IgD-negative memory B cell (primary cell): ENCODE measurements around the gene NAA15. TPM values are rescaled to one million over a fixed set of nuclear protein-coding genes. Genes with fewer than 3 reads are reported as not detected.

Experiments used
- H3K27ac Mint-ChIP-seq, 3 donors: one replicate each; pipeline ENCODE4 v1.8.0; 2020 to 2022; ENCODE audit warnings: mild to moderate bottlenecking in 3 of 3, mixed read lengths in 3 of 3, moderate library complexity in 1 of 3
- H3K27me3 Mint-ChIP-seq: one replicate; pipeline ENCODE4 v1.8.0; 2021; ENCODE audit warnings: mixed read lengths
- H3K36me3 Mint-ChIP-seq: one replicate; pipeline ENCODE4 v1.8.0; 2020; ENCODE audit warnings: mild to moderate bottlenecking, mixed read lengths
- H3K4me1 Mint-ChIP-seq, 3 donors: one replicate each; pipeline ENCODE4 v1.8.0; 2020 to 2022; ENCODE audit warnings: mixed read lengths in 3 of 3, mild to moderate bottlenecking in 1 of 3
- H3K4me3 Mint-ChIP-seq, 4 donors: one replicate each; pipeline ENCODE4 v1.8.0; 2020 to 2022; ENCODE audit warnings: mild to moderate bottlenecking in 4 of 4, mixed read lengths in 4 of 4, moderate library complexity in 3 of 4
- H3K9me3 Mint-ChIP-seq, 3 donors: one replicate each; pipeline ENCODE4 v1.8.0; 2020 to 2021; ENCODE audit warnings: mixed read lengths in 3 of 3, mild to moderate bottlenecking in 1 of 3
- polyA plus RNA-seq: library from polyadenylated mRNA; unstranded; fragments of 300-500 nt; fragmentation: Illumina TruSeq; gene quantifications from one replicate; pipeline ENCODE4 v1.2.3, GENCODE V29; 2021

Gene NAA15
- polyA plus RNA-seq, 1 donor from 2014 or later, result 38.9 TPM

- Mint-ChIP-seq H3K36me3 (peaks cover 11% of the 10 kb centered on the region), H3K27ac (no peak within 1 kb of the TSS), H3K4me1 (peaks cover 7 to 14% (median 11%) of the 10 kb centered on the region in 3 donors), H3K4me3 (peak within 1 kb of the TSS; percentile 48 to 89 (median 80)), H3K9me3 (peaks cover 0 to 5% (median 5%) of the 10 kb centered on the region in 3 donors), H3K27me3 (peaks cover 33% of the 10 kb centered on the region)
Observed at GRCh38 chr4:139279760-139280620, 21.3 kb upstream of the NAA15 start, which contains the start of gene MGARP. TSS of gene MGARP (minus strand) at chr4:139280225. CDS start at chr4:139280158, 67 bp downstream.

- peaks cover 7 to 11% (median 10%) of the 10 kb centered on the region in 3 donors for H3K4me1 Mint-ChIP-seq
- H3K36me3 Mint-ChIP-seq, result peaks cover 13% of the 10 kb centered on the region
- no peak overlapping the region for H3K4me3 Mint-ChIP-seq
- H3K27me3 Mint-ChIP-seq, result peaks cover 24% of the 10 kb centered on the region
- H3K27ac Mint-ChIP-seq, result no peak overlapping the region
- peaks cover 0 to 6% (median 5%) of the 10 kb centered on the region in 3 donors for H3K9me3 Mint-ChIP-seq
Observed at GRCh38 chr4:139282065-139282720, 19.1 kb upstream of the NAA15 start.

- H3K27me3 Mint-ChIP-seq, result peaks cover 24% of the 10 kb centered on the region
- H3K9me3 Mint-ChIP-seq, result peaks cover 0 to 6% (median 5%) of the 10 kb centered on the region in 3 donors
Observed at GRCh38 chr4:139282721-139283075, 18.6 kb upstream of the NAA15 start.

GRCh38 chr4:139286186-139286698, 15.1 kb upstream of the NAA15 start:
- Mint-ChIP-seq H3K27ac (no peak overlapping the region), H3K27me3 (peaks cover under 1% of the 10 kb centered on the region), H3K36me3 (peaks cover 20% of the 10 kb centered on the region), H3K4me1 (peaks cover 0 to under 1% (median 0%) of the 10 kb centered on the region in 3 donors), H3K4me3 (no peak overlapping the region), H3K9me3 (peaks cover 0 to 5% (median 5%) of the 10 kb centered on the region in 3 donors)

More at GRCh38 chr4:139282721-139283075, 18.6 kb upstream of the NAA15 start:
- peaks cover 7 to 11% (median 10%) of the 10 kb centered on the region in 3 donors for H3K4me1 Mint-ChIP-seq
- peaks cover 11% of the 10 kb centered on the region for H3K36me3 Mint-ChIP-seq
- no peak overlapping the region for H3K27ac Mint-ChIP-seq
- H3K4me3 Mint-ChIP-seq, result no peak overlapping the region

GRCh38 chr4:139295206-139295941, 5.9 kb upstream of the NAA15 start:
- Mint-ChIP-seq H3K27ac (peak overlapping the region; percentile 65 to 98 (median 92)), H3K4me1 (peaks cover 15 to 19% (median 16%) of the 10 kb centered on the region in 3 donors), H3K36me3 (peaks cover 1% of the 10 kb centered on the region), H3K27me3 (no peaks in the 10 kb centered on the region), H3K4me3 (peak overlapping the region; percentile 96 to 99 (median 97)), H3K9me3 (no peaks in the 10 kb centered on the region)

- Mint-ChIP-seq H3K4me1 (peaks cover 19 to 25% (median 20%) of the 10 kb centered on the region in 3 donors), H3K36me3 (peaks cover 1% of the 10 kb centered on the region), H3K4me3 (peak overlapping the region; percentile 96 to 99 (median 97)), H3K27ac (peak overlapping the region; percentile 65 to 98 (median 92)), H3K9me3 (no peaks in the 10 kb centered on the region), H3K27me3 (no peaks in the 10 kb centered on the region)
Observed at GRCh38 chr4:139295942-139296299, 5.4 kb upstream of the NAA15 start.

- H3K27ac Mint-ChIP-seq, result peak overlapping the region in 1 of 3 donors; percentile 92
- H3K4me3 Mint-ChIP-seq, result peak overlapping the region in 1 of 4 donors; percentile 21
Observed at GRCh38 chr4:139297001-139297410, 4.3 kb upstream of the NAA15 start.

GRCh38 chr4:139299536-139299935, 1.8 kb upstream of the NAA15 start:
- H3K9me3 Mint-ChIP-seq, result peaks cover 0 to 1% (median 0%) of the 10 kb centered on the region in 3 donors
- H3K27ac Mint-ChIP-seq, result peak overlapping the region in 1 of 3 donors; percentile 97
- H3K27me3 Mint-ChIP-seq, result no peaks in the 10 kb centered on the region
- peaks cover 26 to 44% (median 32%) of the 10 kb centered on the region in 3 donors for H3K4me1 Mint-ChIP-seq
- H3K4me3 Mint-ChIP-seq, result peak overlapping the region in 1 of 4 donors; percentile 100
- peaks cover 1% of the 10 kb centered on the region for H3K36me3 Mint-ChIP-seq

More at GRCh38 chr4:139297001-139297410, 4.3 kb upstream of the NAA15 start:
- peaks cover 1% of the 10 kb centered on the region for H3K36me3 Mint-ChIP-seq
- H3K4me1 Mint-ChIP-seq, result peaks cover 19 to 36% (median 21%) of the 10 kb centered on the region in 3 donors
- H3K27me3 Mint-ChIP-seq, result no peaks in the 10 kb centered on the region
- peaks cover 0 to 1% (median 0%) of the 10 kb centered on the region in 3 donors for H3K9me3 Mint-ChIP-seq

- H3K9me3 Mint-ChIP-seq, result peaks cover 0 to 3% (median 1%) of the 10 kb centered on the region in 3 donors
- no peaks in the 10 kb centered on the region for H3K36me3 Mint-ChIP-seq
- H3K27me3 Mint-ChIP-seq, result no peaks in the 10 kb centered on the region
- H3K4me1 Mint-ChIP-seq, result peaks cover 28 to 44% (median 33%) of the 10 kb centered on the region in 3 donors
- peak overlapping the region; percentile 100 for H3K4me3 Mint-ChIP-seq
- H3K27ac Mint-ChIP-seq, result peak overlapping the region; percentile 97 to 100 (median 98)
Observed at GRCh38 chr4:139300431-139301112, 733 bp upstream of the NAA15 start.

- Mint-ChIP-seq H3K9me3 (peaks cover 0 to 3% (median 1%) of the 10 kb centered on the region in 3 donors), H3K27ac (peak within 1 kb of the TSS; percentile 97 to 100 (median 98)), H3K36me3 (peaks cover 2% of the 10 kb centered on the region), H3K4me1 (peaks cover 24 to 49% (median 34%) of the 10 kb centered on the region in 3 donors), H3K4me3 (peak within 1 kb of the TSS; percentile 100), H3K27me3 (no peaks in the 10 kb centered on the region)
Observed at GRCh38 chr4:139301821-139302611, 711 bp downstream of the NAA15 start, which contains the start of gene NDUFC1. TSS of gene NDUFC1 (minus strand) at chr4:139302477. CDS start at chr4:139295798, 6,679 bp downstream.

- H3K27ac Mint-ChIP-seq, result peak overlapping the region in 2 of 3 donors; percentile 74 to 86
- H3K27me3 Mint-ChIP-seq, result no peaks in the 10 kb centered on the region
- H3K9me3 Mint-ChIP-seq, result peaks cover 0 to 3% (median 1%) of the 10 kb centered on the region in 3 donors
- peak overlapping the region in 3 of 4 donors; percentile 33 to 72 (median 53) for H3K4me3 Mint-ChIP-seq
- peaks cover 2% of the 10 kb centered on the region for H3K36me3 Mint-ChIP-seq
- H3K4me1 Mint-ChIP-seq, result peaks cover 33 to 50% (median 42%) of the 10 kb centered on the region in 3 donors
Observed at GRCh38 chr4:139304920-139305319, 3.6 kb downstream of the NAA15 start.

- Mint-ChIP-seq H3K27ac (peak overlapping the region; percentile 35 to 97 (median 80)), H3K4me3 (peak overlapping the region in 1 of 4 donors; percentile 88), H3K4me1 (peaks cover 60 to 65% (median 61%) of the 10 kb centered on the region in 3 donors), H3K36me3 (peaks cover 2% of the 10 kb centered on the region), H3K27me3 (no peaks in the 10 kb centered on the region), H3K9me3 (no peaks in the 10 kb centered on the region)
Observed at GRCh38 chr4:139311909-139312308, 10.6 kb downstream of the NAA15 start.
